Stimulated activated CD4-positive, alpha-beta T cell treated with anti-CD3 and anti-CD28 coated beads, Interleukin-15, amount 100 ng/mL, for 1 hour (primary cell): ENCODE data around the gene CD300C.
"Not testable (repeated sequence)": the region's sequence is repeated elsewhere in the genome, so short reads cannot be mapped to it uniquely, and the experiment has no call there.

Source experiments
- DNase-seq, 2 donors: peaks; one replicate each; pipeline ENCODE4 v3.0.0-alpha.2; 2020; ENCODE audit warnings: low read depth in 1 of 2, low spot score in 1 of 2

The CD300C gene

DNA sequence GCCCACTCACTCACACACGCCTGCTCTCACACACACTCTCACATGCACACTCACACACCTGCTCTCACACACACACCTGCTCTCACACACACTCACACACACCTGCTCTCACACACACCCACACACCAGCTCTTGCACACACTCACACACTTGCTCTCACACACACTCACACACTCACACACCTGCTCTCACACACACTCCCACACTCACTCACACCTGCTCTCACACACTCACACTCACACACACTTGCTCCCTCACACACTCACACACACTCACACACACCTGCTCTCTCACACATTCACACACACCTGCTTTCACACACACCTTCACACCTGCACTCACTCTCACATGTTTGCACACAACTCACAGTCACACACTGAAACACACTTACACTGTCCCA, 17.4 kb upstream of the CD300C start:
- DNase-seq: no peak

DNA sequence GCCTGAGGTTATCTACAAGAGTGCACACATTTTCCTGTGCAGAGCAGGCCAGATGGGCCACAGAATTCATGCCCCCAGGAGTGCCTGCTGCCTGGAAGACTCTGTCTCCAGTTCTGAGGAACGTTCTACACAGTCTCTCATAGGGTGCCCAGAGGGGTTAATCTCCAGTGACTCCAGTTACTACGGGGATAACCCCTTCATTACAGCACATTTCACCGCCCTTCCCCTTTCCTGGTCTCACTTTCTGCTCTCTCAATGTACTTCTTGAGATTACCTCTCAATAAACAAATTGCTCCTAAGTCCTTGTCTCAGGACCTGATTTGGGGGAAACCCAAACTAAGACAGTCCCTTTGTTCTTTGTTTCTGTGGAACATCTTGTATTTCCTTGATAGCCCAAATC, 15.7 kb upstream of the CD300C start:
- DNase-seq: no peak

DNA sequence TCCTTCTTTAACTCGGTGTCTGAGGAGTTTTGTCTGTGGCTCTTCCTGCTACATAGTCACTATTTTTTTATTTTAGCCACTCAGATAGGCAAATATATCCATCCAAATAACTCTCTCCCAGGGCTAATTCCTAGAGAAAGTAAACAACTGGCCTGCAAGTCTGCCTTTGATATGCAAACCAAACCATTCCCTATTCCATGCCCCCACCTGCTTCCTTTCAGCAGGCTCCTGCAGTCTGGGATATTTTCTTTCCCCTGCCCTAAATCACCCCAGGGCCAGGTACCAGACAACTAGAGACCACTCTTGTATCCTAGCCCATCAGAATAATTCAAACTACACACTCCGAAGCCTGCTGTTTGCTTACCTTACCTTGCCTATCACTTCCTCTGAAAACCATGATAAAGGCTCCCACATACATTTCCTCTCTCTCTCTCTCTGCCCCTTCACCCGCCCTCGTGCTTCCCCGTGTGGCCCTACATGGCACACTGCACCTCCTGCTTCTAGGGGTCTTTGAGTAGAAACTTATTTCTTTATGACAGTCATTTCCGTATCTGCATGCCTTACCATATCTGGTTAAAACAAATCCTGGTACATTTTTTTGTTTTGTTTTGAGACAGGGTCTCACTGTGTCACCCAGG, 13.1 kb upstream of the CD300C start:
- DNase-seq: no peak

DNA sequence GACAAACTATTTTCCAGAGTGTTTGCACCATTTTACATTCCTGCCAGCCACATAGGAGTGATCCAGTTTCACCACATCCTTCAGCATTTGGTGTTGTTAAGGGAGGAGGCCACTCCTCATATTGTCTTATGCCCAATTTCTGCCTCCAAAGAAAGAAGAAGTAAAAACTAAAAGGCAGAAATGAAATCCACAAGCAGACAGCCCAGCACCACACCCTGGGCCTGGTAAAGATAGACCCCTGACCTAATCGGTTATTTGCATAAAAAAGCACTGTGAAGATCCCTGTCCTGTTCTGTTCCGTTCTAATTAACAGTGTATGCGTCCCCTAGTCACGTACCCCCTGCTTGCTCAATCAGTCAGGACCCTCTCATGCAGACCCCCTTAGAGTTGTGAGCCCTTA, 12.5 kb upstream of the CD300C start:
- DNase-seq: not testable (repeated sequence)

DNA sequence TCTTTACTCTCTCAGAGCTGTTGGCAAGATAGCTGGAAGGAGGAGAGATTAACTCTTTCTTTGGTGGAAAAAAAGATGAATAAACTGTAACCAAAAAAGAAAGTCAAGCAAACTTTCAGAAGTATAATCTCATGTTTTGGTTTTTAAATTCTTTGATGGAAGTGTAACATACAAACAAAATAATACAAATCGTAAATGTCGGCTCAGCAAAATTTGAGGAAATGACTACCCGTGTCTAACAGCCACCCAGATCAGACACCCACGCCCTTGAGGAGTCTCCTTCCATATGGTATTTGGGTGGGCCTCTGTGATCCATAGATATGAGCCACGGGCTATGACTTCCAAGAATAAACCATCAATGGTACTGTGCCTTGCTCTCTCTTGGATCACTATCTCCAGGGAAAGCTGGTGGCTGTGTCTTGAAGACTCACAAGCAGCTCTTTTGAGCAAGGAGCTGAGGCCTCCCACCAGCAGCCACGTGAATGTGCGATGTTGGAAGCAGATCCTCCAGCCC, 9.6 kb upstream of the CD300C start:
- no peak for DNase-seq

DNA sequence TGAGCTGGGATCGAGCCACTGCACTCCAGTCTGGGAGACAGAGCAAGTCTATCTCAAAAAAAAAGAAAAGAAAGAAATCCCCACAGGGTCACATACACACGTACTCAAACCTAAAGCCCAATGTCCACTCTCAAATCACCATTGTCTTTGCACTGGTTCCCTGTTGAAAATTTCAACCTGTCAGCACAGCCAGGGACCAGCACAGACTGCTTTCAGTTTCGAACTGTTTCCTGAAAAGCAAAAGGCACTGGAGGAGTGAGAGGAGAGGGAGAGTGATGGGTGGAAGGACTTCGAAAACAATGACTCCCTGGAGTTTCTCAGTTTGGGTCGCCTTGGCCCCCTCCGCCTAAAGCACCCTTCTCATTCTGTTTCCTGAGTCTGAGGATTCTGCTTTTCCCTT, 9.0 kb upstream of the CD300C start:
- DNase-seq: no peak

DNA sequence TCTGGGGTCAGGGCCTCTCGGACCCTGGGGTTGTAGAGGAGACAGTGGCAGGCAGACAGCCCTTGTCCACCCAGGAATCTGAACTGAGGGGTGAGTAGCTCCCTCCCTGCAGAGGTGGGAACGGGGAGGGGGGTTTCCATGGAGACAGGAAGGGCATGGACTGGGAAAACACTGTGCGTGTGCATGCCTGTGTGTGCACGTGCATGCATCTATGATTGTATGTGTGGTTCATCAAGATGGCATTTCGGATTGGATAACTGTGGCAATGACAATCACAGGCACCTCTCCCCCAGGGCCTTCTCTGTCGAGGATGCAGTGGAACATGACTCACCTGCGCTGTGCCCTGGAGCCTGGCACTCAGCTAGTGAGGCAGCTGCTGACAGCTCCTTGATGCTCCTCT, 6.1 kb upstream of the CD300C start:
- DNase-seq: no peak

DNA sequence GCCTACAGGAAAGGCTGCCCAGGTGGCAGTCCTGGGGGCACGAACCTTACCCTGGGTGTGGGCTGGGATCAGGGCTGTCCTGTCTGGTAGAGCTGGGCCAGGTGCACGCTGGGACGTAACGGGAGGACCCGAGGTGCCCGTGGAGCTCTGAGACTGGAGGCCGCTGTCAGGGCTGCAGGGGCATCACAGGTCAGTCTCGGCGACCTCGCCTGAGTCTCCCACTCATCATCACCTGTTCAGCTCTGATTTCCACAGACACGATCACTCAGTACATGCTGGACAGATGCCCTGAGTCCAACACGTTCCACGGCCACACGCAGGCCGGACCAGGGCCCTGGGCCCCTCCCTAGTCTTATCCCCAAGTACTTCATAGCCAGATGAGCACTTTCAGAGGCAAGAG, 4.7 kb upstream of the CD300C start:
- no peak for DNase-seq

DNA sequence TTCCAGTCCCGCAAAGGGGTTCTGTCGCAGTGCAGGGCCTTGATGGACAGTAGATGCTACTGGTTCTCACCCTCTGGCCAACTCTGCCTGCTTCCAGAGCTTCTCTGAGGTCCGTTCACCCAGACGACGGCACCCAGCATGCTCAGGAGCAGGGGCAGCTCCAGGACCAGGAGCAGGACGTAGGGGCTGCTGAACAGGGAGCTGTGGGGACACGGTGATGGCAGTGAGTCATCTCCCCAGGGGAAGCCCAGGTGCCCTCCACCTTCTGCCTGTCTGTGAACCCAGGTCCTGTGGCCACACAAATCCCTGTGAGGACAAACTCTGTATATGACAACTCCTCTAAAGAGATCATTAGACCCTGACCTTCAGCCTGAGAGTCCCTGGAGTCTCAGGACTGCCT, 3.4 kb upstream of the CD300C start:
- no peak for DNase-seq

DNA sequence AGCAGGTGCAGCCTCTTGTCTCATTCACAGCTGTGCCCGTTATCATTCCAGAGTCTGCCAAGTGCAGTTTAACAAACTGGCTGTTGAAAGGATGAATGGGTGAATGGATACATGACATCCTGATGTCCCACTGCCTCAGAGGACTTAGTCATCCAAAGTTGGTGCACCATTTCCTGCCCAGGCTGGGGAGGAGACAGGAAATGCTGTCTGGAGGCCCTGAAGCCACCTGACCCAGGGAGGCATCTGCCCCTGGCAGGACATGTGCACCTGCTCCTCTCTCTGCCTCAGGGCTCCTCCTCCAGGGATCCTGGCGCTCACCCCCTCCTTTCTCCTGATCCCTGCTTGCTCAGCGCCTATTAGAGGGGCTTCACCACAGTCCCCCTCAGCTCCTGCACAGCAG, 1.8 kb upstream of the CD300C start:
- DNase-seq: no peak

DNA sequence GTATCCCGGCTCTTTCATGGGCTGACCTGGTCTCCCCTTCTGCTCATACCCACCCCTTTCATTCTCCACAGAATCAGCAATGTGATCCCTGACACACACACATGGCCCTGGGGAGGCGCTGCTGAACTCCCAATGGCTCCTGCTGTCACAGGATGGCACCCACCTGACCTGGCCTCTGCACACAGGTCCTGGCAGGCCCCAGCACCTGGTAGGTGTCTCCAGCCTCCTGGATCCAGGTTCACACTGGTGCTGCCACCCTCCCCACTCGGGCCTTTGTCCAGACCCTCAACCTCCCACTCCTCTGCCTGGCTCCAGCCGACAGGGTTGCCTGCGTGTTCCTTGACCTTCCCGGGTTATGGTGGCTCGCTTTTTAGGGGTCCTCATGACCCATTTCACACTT, 1.3 kb upstream of the CD300C start:
- no peak for DNase-seq

DNA sequence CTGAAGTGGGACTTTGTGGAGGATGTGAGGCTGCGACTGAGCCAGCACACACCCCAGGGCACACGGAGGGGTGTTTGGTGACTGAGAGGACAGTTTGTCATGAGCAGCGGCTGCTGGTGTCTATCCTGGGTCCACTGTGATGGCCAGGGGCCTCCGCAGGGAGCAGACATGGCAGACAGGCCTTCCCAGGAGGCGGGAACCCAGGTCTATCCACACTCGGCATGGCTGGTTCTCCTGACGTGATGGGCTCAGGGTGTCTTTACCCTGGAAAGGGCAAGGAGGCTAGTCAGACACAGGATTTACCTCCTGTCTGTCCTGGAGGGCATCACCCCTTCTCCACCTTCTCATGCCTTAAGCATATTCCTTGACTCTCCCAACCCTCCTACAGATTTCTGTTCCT, 671 bp upstream of the CD300C start:
- DNase-seq: no peak

DNA sequence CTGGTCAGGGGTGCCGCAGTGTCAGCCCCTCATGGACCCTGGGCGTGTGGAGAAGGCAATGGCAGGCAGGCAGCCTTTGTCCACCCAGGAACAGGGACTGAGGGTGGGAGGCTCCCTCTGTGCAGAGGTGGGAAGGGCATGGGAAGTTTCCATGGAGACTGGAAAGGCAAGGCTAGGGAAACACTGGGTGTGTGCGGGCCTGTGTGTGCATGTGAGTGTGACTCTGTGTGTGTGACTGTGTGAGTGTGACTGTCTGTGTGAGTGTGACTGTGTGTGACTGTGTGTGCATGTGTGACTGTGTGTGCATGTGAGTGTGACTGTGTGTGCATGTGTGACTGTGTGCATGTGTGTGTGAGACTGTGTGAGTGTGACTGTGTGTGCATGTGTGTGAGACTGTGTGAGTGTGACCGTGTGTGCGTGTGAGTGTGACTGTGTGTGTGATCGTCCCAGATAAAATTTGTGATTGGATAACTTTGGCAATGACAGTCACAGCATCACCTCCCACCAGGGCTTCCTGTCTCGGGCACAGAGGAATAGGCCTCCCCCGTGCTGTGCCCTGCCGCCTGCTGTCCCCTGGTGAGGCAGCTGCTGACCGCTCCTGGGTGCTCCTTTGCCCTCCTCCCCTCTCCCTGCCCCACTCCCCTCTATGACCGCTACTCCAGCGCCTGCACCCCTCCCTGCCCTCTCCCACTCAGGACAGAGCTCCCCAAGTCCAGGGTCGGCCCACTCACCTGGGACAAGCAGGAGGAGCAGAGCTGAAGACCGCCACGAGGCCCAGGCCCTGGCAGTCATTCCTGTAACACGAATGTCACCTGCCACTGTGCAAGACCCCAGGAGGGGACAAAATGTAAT, 698 bp downstream of the CD300C start:
- no peak for DNase-seq

DNA sequence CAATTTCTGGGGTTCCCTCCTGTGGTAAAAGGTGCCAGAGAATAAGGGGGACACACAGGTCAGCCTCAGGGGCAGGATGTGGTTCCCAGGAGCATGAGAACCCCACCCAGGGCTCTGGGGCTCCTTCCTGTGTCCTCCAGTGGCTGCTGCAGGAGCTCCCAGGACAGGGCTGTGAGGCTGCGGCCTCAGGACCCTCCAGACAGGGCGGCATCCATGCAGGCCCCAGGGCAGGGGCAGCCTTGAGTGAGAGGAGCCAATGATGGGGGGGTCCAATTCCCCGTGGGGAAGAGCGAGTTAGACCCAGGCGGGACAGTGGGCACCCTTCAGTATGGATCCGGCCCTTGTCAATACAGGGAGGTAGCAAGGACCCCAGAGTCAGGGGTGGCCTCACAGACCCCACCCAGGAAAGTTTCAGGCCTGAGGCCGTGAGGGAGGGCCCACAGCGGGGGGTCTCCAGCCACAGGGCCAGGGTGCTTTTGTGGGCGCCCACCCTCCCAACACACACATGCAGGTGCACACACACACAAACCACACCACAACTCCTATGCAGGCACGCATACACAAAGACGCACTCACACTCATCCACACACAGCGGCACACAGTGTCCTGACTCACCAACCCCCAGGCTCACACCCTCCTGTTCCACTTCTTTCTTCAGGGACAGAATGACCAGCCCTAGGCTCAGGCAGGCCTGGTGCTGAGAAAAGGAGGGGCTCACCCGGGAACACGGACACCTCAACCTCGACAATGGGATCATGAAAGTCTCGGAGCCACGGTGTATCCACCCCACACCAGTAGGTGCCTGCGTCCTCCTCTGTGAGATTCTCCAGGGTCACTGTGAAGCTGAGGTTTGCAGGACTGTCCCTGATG, 1.8 kb downstream of the CD300C start:
- no peak for DNase-seq

DNA sequence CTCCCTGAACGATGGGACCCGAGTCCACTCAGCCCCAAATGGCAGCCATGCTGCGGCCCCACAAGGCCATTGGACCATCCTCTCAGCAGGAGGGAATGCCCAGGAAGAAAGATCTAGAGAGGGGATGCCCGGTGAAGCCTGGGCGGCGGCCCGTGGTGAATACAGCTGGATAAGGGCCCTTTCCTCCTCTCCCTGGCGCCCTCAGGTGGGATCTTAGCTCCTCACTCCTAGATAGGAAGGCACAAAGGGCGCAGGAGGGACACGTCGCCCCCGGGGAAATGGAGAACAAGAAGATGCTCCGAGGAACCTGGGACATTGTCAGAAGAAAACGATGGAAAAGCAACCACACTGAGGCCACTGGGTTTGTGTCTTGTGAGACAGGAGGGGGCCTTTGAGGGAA, 2.5 kb downstream of the CD300C start:
- DNase-seq: no peak

DNA sequence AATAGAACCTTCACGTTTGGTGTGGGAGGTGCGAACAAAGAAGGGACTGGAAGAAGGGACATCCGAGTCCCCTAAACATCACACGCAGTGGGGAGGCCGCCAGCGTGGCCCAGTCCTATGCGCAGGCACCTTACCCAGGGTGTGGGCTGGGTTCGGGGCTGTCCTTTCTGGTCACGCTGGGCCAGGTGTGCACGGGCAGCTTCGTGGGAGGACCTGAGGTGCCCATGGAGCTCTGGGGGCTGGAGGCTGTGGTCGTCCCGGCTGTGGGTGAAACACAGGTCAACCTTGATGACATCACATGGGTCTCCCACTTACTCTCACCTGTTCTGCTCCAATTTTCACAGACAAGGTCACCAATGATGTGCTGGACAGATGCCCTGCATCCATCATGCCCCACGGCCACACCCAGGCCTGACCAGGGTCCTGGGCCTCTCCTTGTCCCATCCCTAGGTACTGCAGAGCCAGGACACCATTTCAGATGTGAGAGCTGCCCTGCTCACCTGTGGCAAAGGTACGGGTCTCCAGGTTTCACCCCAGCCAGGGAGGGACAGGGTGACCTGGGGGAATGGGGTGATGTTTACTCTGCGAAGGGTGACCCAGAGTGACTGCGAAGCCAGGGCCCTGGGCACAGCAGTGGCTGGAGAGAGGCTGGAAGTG, 3.1 kb downstream of the CD300C start:
- no peak for DNase-seq

DNA sequence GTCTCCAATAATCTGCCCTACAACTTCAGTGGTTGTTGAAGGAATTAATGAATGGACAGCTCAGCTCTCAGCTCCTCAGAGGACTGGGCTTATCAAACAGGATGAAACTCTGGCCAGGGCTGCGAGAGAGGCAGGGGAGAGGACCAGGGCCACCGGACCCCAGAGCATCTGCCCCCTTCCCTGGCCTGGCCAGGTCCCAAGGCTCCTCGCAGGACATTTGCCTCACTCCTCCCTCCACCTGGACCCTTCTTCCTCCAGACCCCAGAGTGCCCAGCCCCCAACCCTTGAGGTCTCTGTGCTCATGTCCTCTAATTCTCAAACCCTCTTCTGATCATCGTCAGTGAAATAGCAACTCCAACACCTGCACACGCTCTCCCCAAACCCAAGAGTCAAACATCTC, 3.7 kb downstream of the CD300C start:
- DNase-seq: no peak

DNA sequence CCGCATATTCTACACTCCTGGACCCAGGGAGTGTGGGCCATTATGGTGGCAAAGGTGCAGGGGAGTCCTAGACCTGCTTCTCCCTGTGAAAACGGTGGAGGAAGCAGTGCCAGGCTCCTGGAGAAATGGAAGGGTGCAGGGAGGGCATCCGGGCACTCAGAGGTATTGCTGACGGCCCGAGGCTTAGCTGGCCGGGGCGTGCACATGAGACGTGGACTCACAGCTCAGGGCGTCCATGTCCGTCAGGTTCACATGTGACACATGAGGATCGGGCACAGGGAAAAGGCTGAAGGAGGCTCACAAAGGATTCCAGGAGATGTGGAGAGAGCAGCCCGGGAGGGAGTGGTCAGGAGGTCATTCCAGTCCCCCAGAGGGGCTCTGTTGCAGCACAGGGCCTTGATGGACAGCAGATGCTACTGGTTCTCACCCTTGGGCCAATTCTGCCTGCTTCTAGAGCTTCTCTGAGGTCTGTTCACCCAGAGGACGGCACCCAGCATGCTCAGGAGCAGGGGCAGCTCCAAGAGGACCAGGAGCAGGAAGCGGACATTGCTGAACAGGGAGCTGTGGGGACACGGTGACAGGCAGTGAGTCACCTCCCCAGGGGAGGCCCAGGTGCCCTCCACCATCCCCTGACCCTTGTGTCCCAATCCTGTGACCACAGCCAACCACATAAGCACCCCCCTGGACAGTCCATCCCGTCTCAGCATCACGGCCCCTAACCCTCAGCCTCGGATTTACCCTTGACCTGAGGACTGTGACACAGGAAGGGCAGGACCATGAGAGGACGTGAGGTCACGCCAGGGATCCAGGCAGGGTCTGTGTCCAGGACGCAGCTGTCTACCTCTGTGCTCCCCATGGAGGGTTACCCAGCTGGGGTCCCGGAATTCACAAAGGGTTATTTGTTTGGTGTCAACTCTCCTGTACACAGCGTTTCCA, 4.5 kb downstream of the CD300C start:
- no peak for DNase-seq

DNA sequence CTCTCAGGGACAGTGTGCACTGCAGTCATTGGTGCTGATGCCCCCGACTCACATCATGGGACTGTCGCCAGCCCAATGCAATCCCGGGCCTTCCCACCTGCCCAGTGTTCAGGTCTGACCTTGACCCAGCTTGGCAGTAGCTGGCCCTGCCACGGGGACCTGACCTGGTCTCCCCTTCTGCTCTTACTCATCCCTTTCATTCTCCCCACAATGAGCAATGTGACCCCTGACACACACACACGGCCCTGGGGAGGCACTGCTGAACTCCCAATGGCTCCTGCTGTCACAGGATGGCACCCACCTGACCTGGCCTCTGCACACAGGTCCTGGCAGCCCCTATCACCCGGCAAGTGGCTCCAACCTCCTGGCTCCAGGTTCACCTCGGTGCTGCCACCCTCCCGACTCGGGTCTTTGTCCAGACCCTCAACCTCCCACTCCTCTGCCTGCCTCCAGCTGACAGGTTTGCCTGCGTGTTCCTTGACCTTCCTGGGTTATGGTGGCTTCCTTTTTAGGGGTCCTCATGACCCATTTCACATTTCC, 6.6 kb downstream of the CD300C start:
- no peak for DNase-seq

DNA sequence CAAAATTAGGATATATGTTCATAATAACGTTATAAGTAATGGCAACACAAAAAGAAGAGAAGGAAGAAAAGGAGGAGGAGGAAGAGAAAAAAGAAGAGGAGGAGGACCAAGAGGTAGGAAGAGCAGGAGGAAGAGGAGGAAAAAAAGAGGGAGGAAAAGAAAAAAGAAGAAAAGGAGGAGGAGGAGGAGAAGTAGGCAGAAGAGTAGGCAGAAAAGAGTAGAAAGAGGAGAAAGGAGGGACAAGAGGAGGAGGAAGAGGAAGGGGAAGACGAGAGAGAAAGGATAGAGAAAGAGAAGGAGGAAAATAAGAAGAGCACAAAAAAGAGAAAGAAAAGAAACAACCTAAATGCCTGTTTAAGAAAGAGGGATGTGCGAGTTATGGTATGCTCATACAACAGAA, 9.0 kb downstream of the CD300C start:
- DNase-seq: no peak
